ENCODE results near the gene PIP5K1B.

The PIP5K1B gene

GRCh38 chr9:68907910-68908309 lies 202.9 kb downstream of the PIP5K1B start:
- Histone ChIP-seq H3K27me3 (ENCODE audit: control insufficient read depth, insufficient read depth, low read length) (no peaks in the 10 kb centered on the region), H2AFZ (no peak overlapping the region), H3K79me2 (no peaks in the 10 kb centered on the region), H3K4me3 (ENCODE audit: low read depth, low read length) (no peak overlapping the region), H3K9me3 (ENCODE audit: control insufficient read depth, low read length) (no peaks in the 10 kb centered on the region), H3K27ac (no peak overlapping the region), H3K4me2 (ENCODE audit: low read length) (no peak overlapping the region), H3K9ac (no peak overlapping the region), H3K36me3 (ENCODE audit: control insufficient read depth, insufficient read depth, low read length) (no peaks in the 10 kb centered on the region), H3K4me1 (no peaks in the 10 kb centered on the region)
- TF ChIP-seq CTCF (IDR thresholded peaks at IDR 0.05): no peak

GRCh38 chr9:68912561-68912960 lies 207.5 kb downstream of the PIP5K1B start:
- Histone ChIP-seq H2AFZ (no peak overlapping the region), H3K4me1 (no peaks in the 10 kb centered on the region), H3K27me3 (ENCODE audit: control insufficient read depth, insufficient read depth, low read length) (no peaks in the 10 kb centered on the region), H3K27ac (no peak overlapping the region), H3K9me3 (ENCODE audit: control insufficient read depth, low read length) (no peaks in the 10 kb centered on the region), H3K4me3 (ENCODE audit: low read depth, low read length) (no peak overlapping the region), H3K4me2 (ENCODE audit: low read length) (no peak overlapping the region), H3K36me3 (ENCODE audit: control insufficient read depth, insufficient read depth, low read length) (no peaks in the 10 kb centered on the region), H3K9ac (no peak overlapping the region), H3K79me2 (no peaks in the 10 kb centered on the region)
- no peak for TF ChIP-seq CTCF (IDR thresholded peaks at IDR 0.05)

- H3K36me3 ChIP-seq (ENCODE audit: control insufficient read depth, insufficient read depth, low read length): no peaks in the 10 kb centered on the region
- no peaks in the 10 kb centered on the region for H3K79me2 ChIP-seq
- no peaks in the 10 kb centered on the region for H3K9me3 ChIP-seq (ENCODE audit: control insufficient read depth, low read length)
- H3K4me3 ChIP-seq (ENCODE audit: low read depth, low read length): no peak overlapping the region
- no peak overlapping the region for H3K4me2 ChIP-seq (ENCODE audit: low read length)
- no peaks in the 10 kb centered on the region for H3K4me1 ChIP-seq
- H2AFZ ChIP-seq: no peak overlapping the region
- H3K27ac ChIP-seq: no peak overlapping the region
- no peak overlapping the region for H3K9ac ChIP-seq
- TF ChIP-seq CTCF (IDR thresholded peaks at IDR 0.05): no peak
- no peaks in the 10 kb centered on the region for H3K27me3 ChIP-seq (ENCODE audit: control insufficient read depth, insufficient read depth, low read length)
Measured at GRCh38 chr9:68913054-68913453, 208.0 kb downstream of the PIP5K1B start.

DNA sequence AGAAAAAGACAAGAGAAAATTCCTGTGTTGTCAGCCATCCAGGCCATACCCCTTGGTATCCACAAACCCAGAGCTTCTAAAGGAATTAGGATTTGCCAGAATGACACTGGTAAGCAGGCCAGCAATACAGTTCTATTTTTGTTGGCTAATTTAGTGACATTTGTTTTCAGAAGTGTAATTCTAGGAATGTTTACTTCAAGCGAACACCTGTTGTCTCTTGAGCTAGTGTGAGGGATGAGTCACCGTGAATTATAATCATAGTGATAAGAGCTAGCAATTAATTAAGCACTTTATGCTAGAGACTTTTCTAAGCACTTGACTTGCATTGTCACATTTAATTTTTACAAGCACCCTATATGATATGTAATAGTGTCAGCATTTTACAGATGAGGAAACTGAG lies 209.7 kb downstream of the PIP5K1B start:
- no peaks in the 10 kb centered on the region for H3K27me3 ChIP-seq (ENCODE audit: control insufficient read depth, insufficient read depth, low read length)
- H3K27ac ChIP-seq: no peak overlapping the region
- no peaks in the 10 kb centered on the region for H3K36me3 ChIP-seq (ENCODE audit: control insufficient read depth, insufficient read depth, low read length)
- no peak overlapping the region for H2AFZ ChIP-seq
- H3K79me2 ChIP-seq: no peaks in the 10 kb centered on the region
- H3K9me3 ChIP-seq (ENCODE audit: control insufficient read depth, low read length): no peaks in the 10 kb centered on the region
- H3K4me3 ChIP-seq (ENCODE audit: low read depth, low read length): no peak overlapping the region
- H3K4me1 ChIP-seq: no peaks in the 10 kb centered on the region
- TF ChIP-seq CTCF (IDR thresholded peaks at IDR 0.05): no peak
- H3K4me2 ChIP-seq (ENCODE audit: low read length): no peak overlapping the region
- no peak overlapping the region for H3K9ac ChIP-seq

- H3K36me3 ChIP-seq (ENCODE audit: control insufficient read depth, insufficient read depth, low read length): no peaks in the 10 kb centered on the region
- no peaks in the 10 kb centered on the region for H3K9me3 ChIP-seq (ENCODE audit: control insufficient read depth, low read length)
- no peak for TF ChIP-seq CTCF (IDR thresholded peaks at IDR 0.05)
- no peaks in the 10 kb centered on the region for H3K27me3 ChIP-seq (ENCODE audit: control insufficient read depth, insufficient read depth, low read length)
- H3K4me1 ChIP-seq: no peaks in the 10 kb centered on the region
- H3K27ac ChIP-seq: no peak overlapping the region
- no peak overlapping the region for H3K9ac ChIP-seq
- no peak overlapping the region for H2AFZ ChIP-seq
- no peaks in the 10 kb centered on the region for H3K79me2 ChIP-seq
- no peak overlapping the region for H3K4me2 ChIP-seq (ENCODE audit: low read length)
- no peak overlapping the region for H3K4me3 ChIP-seq (ENCODE audit: low read depth, low read length)
Measured at GRCh38 chr9:68919661-68920060, 214.6 kb downstream of the PIP5K1B start.
